ENCODE results near the gene TLK2.

DNA sequence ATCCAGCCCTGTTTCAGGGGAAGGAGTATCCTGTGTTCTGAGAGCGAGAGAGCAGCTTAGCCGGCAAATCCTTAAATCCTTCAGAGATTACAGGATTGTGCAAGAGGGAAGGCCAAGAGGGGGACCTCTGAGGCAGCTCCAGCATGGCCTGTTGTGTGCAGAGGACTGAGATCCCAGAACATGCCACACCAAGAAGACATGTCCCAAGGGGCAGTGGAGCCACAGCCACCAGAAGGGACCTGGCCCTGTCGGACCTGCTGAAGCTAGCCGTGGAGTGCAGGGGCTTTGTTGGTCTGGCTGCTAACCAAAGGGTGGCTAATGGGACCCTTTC is 147.2 kb downstream of the TLK2 start:
- TF ChIP-seq, protein P1, sequence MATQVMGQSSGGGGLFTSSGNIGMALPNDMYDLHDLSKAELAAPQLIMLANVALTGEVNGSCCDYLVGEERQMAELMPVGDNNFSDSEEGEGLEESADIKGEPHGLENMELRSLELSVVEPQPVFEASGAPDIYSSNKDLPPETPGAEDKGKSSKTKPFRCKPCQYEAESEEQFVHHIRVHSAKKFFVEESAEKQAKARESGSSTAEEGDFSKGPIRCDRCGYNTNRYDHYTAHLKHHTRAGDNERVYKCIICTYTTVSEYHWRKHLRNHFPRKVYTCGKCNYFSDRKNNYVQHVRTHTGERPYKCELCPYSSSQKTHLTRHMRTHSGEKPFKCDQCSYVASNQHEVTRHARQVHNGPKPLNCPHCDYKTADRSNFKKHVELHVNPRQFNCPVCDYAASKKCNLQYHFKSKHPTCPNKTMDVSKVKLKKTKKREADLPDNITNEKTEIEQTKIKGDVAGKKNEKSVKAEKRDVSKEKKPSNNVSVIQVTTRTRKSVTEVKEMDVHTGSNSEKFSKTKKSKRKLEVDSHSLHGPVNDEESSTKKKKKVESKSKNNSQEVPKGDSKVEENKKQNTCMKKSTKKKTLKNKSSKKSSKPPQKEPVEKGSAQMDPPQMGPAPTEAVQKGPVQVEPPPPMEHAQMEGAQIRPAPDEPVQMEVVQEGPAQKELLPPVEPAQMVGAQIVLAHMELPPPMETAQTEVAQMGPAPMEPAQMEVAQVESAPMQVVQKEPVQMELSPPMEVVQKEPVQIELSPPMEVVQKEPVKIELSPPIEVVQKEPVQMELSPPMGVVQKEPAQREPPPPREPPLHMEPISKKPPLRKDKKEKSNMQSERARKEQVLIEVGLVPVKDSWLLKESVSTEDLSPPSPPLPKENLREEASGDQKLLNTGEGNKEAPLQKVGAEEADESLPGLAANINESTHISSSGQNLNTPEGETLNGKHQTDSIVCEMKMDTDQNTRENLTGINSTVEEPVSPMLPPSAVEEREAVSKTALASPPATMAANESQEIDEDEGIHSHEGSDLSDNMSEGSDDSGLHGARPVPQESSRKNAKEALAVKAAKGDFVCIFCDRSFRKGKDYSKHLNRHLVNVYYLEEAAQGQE (IDR thresholded peaks at IDR 0.05; ENCODE audit: insufficient read depth in 1 of 2, low read depth in 2 of 2, low read length in 2 of 2), result no peak
- TF ChIP-seq POLR2AphosphoS5 (IDR thresholded peaks at IDR 0.05; ENCODE audit: low read depth, low read length), result no peak
- no peak for TF ChIP-seq TAF1 (IDR thresholded peaks at IDR 0.05; ENCODE audit: borderline replicate concordance, insufficient read depth, low read length)
- no peak for TF ChIP-seq SIN3A (IDR thresholded peaks at IDR 0.05; ENCODE audit: borderline replicate concordance, insufficient read depth, low read length)
- no peak for TF ChIP-seq FOXP2 (optimal IDR thresholded peaks at IDR 0.05; ENCODE audit: borderline replicate concordance, extremely low read depth, extremely low read length, insufficient read depth)

Data from PFSK-1 (cell line).